GM12865 (cell line): ENCODE data around the gene EDN3.

ENCODE experiments used
- DNase-seq: peaks from one replicate; pipeline ENCODE4 v3.0.0; 2010; ENCODE audit warnings: low read depth
- H3K4me3 ChIP-seq: 2 replicates; pipeline ENCODE4 v1.5.1; 2011; ENCODE audit warnings: mild to moderate bottlenecking, low read depth, low read length, control low read depth
- TF ChIP-seq, protein P1 (sequence below): IDR thresholded peaks from 2 replicates; pipeline ENCODE4 v1.5.1; 2011; ENCODE audit warnings: low read length, control low read depth, low read depth, inconsistent platforms; ENCODE audit not compliant: insufficient read depth; ENCODE audit errors: missing control alignments

Gene EDN3, protein sequence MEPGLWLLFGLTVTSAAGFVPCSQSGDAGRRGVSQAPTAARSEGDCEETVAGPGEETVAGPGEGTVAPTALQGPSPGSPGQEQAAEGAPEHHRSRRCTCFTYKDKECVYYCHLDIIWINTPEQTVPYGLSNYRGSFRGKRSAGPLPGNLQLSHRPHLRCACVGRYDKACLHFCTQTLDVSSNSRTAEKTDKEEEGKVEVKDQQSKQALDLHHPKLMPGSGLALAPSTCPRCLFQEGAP

DNA sequence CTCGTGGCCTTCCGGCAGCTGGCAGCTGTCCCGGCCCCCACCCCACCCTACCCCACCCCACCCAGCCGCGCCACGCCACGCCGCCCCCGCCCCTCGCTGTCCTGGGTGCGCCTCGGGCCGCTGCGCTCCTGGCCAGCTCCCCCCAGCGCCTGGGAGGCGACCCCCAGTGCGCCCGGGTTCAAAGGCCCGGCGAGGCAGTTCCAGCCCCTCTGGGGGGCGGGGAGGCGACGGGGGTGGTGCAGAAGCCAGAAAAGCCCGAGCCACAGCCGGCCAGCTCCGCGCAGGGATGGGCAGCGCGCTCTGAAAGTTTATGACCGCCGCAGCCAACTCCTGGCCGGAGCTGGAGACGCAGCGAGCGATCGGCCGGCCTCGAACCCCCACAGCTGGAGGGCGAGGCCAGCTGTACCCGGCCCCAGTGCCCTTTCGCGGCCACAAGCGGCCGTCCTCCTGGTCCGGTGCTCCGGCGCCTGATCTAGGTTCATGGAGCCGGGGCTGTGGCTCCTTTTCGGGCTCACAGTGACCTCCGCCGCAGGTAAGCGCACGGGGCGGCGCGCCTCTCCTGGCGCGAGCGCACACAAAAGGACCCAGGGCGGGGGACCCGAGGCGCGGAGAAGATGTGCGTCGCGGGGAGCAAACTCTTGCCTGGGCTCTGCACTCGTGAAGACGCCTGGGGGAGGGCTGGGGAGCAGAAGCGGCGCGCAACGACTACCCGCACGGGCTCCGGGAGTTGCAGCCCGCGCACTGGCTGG is at the start of gene EDN3:
Gene EDN3, plus strand, starts transcription at position 279 of the 749 bp plus-strand sequence. Its CDS starts 202 bp downstream, at position 481.
- DNase-seq: no peak
- TF ChIP-seq, protein P1, sequence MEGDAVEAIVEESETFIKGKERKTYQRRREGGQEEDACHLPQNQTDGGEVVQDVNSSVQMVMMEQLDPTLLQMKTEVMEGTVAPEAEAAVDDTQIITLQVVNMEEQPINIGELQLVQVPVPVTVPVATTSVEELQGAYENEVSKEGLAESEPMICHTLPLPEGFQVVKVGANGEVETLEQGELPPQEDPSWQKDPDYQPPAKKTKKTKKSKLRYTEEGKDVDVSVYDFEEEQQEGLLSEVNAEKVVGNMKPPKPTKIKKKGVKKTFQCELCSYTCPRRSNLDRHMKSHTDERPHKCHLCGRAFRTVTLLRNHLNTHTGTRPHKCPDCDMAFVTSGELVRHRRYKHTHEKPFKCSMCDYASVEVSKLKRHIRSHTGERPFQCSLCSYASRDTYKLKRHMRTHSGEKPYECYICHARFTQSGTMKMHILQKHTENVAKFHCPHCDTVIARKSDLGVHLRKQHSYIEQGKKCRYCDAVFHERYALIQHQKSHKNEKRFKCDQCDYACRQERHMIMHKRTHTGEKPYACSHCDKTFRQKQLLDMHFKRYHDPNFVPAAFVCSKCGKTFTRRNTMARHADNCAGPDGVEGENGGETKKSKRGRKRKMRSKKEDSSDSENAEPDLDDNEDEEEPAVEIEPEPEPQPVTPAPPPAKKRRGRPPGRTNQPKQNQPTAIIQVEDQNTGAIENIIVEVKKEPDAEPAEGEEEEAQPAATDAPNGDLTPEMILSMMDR: no peak
- H3K4me3 ChIP-seq: no peak within 1 kb of the TSS

DNA sequence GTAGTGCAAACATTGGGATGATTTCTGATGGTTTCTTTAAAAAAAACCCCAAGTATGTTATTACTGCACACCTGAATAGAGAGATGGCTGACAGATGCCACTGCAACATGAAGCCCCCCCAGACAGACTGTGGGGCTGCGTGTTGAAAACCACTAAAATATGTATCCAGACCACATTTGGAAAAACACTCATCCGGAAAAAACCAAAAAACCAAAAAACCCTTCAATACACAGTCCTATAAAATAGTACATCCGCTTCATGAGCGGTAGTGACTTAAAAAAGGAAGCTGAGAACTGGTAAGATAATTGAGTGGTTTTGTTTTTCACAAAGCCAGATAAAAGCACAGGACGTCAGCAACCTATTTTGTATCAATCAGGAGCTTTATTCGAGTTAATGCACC is 47.1 kb upstream of the EDN3 start:
- TF ChIP-seq, protein P1: no peak
- DNase-seq: no peak

DNA sequence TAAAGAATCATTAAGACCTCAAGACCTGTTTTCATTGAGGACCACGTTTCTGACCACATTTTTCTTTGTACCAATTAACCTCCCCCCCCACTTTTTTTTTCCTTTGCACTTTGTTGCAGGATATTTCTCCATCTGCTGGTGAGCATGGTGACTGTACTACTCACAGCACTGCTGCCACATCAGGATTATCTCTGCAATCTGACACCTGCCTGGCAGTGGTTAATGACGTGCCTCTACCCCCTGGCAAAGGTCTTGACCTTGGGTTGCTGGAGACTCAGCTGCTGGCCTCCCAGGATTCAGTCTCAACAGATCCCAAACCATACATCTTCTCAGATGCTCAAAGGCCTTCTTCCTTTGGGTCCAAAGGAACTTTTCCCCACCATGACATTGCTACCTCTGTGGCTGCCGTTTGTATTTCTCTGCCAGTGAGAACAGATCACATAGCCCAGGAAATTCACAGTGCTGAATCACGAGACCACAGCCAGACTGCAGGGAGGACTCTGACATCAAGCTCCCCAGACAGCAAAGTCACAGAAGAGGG is 46.6 kb upstream of the EDN3 start:
- no peak overlapping the region for H3K4me3 ChIP-seq
- TF ChIP-seq, protein P1: no peak
- DNase-seq: no peak

More for the DNA sequence above, 47.1 kb upstream of the EDN3 start:
- no peak overlapping the region for H3K4me3 ChIP-seq

DNA sequence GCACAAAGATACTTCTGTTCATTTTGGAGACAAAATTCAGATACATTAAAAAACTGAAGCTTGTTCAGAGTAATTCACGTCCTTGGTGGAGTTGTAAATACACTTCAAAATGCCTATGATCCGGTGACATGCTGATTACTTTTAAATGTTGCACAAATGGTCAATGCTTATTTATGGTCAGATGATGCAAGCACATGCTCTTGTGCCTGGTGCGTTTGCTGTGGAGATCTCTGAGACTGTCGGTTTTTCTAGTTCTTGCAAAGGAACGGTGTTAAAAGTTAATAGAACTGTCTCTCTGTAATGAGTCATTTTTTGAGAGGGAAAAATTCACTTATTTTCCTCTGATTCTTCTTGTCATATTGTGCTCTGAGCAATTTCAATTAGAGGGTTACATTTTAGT is 45.2 kb upstream of the EDN3 start:
- TF ChIP-seq, protein P1: no peak
- H3K4me3 ChIP-seq: no peak overlapping the region
- DNase-seq: no peak

DNA sequence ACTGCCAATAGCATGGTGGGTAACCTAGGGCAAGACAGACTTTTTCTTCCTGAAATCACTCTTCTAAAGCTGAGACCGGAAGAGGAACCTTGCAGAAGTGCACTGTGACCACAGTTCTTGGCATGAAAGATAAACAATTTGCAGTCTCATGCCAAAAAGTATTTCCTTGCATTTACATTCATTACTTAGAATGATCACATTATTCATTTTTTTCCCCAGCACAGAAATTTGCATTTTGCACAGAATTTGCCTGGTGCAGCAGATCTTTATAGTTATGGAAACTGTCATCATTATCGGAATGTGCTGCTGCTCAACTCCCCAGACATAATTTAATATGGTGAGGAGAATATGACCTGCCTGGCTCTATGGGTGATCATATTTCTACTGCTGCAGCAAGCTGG is 42.2 kb upstream of the EDN3 start:
- TF ChIP-seq, protein P1: no peak

DNA sequence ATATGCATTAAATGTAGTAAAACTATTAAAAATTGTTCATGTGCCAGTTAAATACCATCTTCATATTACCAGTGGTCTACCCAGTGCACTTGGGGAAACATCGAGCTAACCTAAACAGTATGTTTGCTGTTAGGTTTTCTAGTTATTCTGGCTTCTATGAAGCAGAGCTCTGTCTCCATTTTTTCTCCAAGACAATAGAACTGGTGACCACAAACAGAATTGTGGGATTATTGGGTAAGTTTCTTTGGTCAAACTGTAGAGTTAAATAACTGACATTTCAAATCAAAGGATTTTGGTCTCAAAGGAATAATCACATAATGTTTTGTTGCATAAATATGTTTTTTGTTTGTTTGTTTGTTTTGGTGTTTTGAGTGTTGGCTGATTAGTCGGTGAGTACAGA is 40.5 kb upstream of the EDN3 start:
- TF ChIP-seq, protein P1: no peak
- DNase-seq: no peak
- no peak overlapping the region for H3K4me3 ChIP-seq

More for the DNA sequence above, 42.2 kb upstream of the EDN3 start:
- no peak for DNase-seq
- H3K4me3 ChIP-seq: no peak overlapping the region
